HepG2 (cell line): ENCODE measurements around the gene CHPF. TPM values are rescaled to one million over a fixed set of nuclear protein-coding genes. Genes with fewer than 3 reads are reported as not detected.

ENCODE experiments used
- BCL3 ChIP-seq: sonication (generic); formaldehyde crosslinking; IDR thresholded peaks from 2 replicates; pipeline ENCODE4 v1.5.1; 2020; ENCODE audit warnings: mild to moderate bottlenecking, missing genetic modification reagents, moderate library complexity
- BRCA1 ChIP-seq: sonication (generic); formaldehyde crosslinking; IDR thresholded peaks from 2 replicates; pipeline ENCODE4 v1.4.0; 2020; ENCODE audit warnings: missing genetic modification reagents
- CC2D1A ChIP-seq: sonication (generic); formaldehyde crosslinking; IDR thresholded peaks from 2 replicates; pipeline ENCODE4 v1.8.1; 2023; ENCODE audit warnings: mild to moderate bottlenecking, missing genetic modification reagents
- IKZF4 ChIP-seq: sonication (generic); formaldehyde crosslinking; IDR thresholded peaks from 2 replicates; pipeline ENCODE4 v1.5.1; 2020; ENCODE audit warnings: borderline replicate concordance, mild to moderate bottlenecking, low read depth, missing genetic modification reagents; ENCODE audit errors: not compliant biosample characterization
- MED8 ChIP-seq: sonication (generic); formaldehyde crosslinking; IDR thresholded peaks from 2 replicates; pipeline ENCODE4 v1.8.1; 2023; ENCODE audit warnings: mild to moderate bottlenecking, missing genetic modification reagents; ENCODE audit not compliant: insufficient replicate concordance
- NFYC ChIP-seq: IDR thresholded peaks from 2 replicates; pipeline ENCODE4 v1.6.1; 2016; ENCODE audit warnings: missing genetic modification reagents, missing compliant biosample characterization
- RFX3 ChIP-seq: IDR thresholded peaks from 2 replicates; pipeline ENCODE4 v1.6.1; 2016; ENCODE audit warnings: missing biosample characterization, missing genetic modification reagents
- SIX4 ChIP-seq: sonication (generic); formaldehyde crosslinking; IDR thresholded peaks from 2 replicates; pipeline ENCODE4 v1.4.0; 2020; ENCODE audit warnings: missing genetic modification reagents
- TFDP2 ChIP-seq: sonication (generic); formaldehyde crosslinking; IDR thresholded peaks from 2 replicates; pipeline ENCODE4 v1.4.0; 2020; ENCODE audit warnings: missing genetic modification reagents
- ZMYM4 ChIP-seq: sonication (generic); formaldehyde crosslinking; IDR thresholded peaks from 2 replicates; pipeline ENCODE4 v1.8.1; 2023; ENCODE audit warnings: mild to moderate bottlenecking, missing genetic modification reagents
- ZNF331 ChIP-seq: sonication (generic); formaldehyde crosslinking; IDR thresholded peaks from 2 replicates; pipeline ENCODE4 v1.4.0; 2020; ENCODE audit warnings: missing genetic modification reagents
- ZNF407 ChIP-seq: sonication (generic); formaldehyde crosslinking; IDR thresholded peaks from one replicate; pipeline ENCODE4 v1.5.1; 2020; ENCODE audit warnings: mild to moderate bottlenecking, missing genetic modification reagents; ENCODE audit errors: not compliant biosample characterization
- ZNF558 ChIP-seq: sonication (generic); formaldehyde crosslinking; IDR thresholded peaks from 2 replicates; pipeline ENCODE4 v1.9.0; 2022; ENCODE audit warnings: mild to moderate bottlenecking, missing genetic modification reagents, borderline replicate concordance
- ZNF563 ChIP-seq: sonication (generic); formaldehyde crosslinking; IDR thresholded peaks from 2 replicates; pipeline ENCODE4 v1.8.0; 2022; ENCODE audit warnings: mild to moderate bottlenecking, moderate library complexity, missing genetic modification reagents
- ZNF704 ChIP-seq: sonication (generic); formaldehyde crosslinking; IDR thresholded peaks from 2 replicates; pipeline ENCODE4 v1.8.1; 2023; ENCODE audit warnings: mild to moderate bottlenecking, inconsistent platforms, moderate library complexity, missing genetic modification reagents, borderline replicate concordance
- ZNF841 ChIP-seq: sonication (generic); formaldehyde crosslinking; IDR thresholded peaks from 2 replicates; pipeline ENCODE4 v1.8.1; 2023; ENCODE audit warnings: missing genetic modification reagents, borderline replicate concordance
- ZNF879 ChIP-seq: sonication (generic); formaldehyde crosslinking; IDR thresholded peaks from 2 replicates; pipeline ENCODE4 v1.8.1; 2023; ENCODE audit warnings: missing genetic modification reagents
- polyA plus RNA-seq, 8 experiments: library from polyadenylated mRNA; depleted of rRNA in 3 of 8; stranded (reverse) in 7 of 8; unstranded in 1 of 8; fragments of >200 nt; fragmentation: Illumina TruSeq in 4 of 8; extraction: Trizol in 4 of 8; gene quantifications; 2 replicates each; pipeline versions ENCODE4 v1.2.1 to v1.2.3, GENCODE V29; 2011 to 2016; ENCODE audit warnings: low read depth in 4 of 8, missing spikeins in 1 of 8, mixed read lengths in 1 of 8; ENCODE audit not compliant: insufficient read depth in 1 of 8
- total RNA-seq, 5 experiments: library from RNA; depleted of rRNA; stranded (reverse); fragments of >200 nt; fragmentation: Illumina TruSeq; extraction: Trizol; gene quantifications; 2 replicates each; pipeline ENCODE4 v1.2.3, GENCODE V29; 2016; ENCODE audit warnings: low read depth in 1 of 5

The CHPF gene
- total and polyA plus RNA-seq, 2 of the 13 experiments (the other 11 are each of a cell fraction or from before 2014, with no cell fraction given), result 79.6 to 111 TPM

- TF ChIP-seq ZNF407 (CRISPR knock-in tag), result peak; percentile 50
- TF ChIP-seq ZNF704, result 0 out of 2 replicates have a peak, but pooled peaks have one; percentile 85
- TF ChIP-seq ZNF558 (CRISPR knock-in tag), result peak; percentile 73; the same call in 1 of the 2 replicates
- peak; percentile 84 for TF ChIP-seq SIX4 (CRISPR knock-in tag)
- TF ChIP-seq ZNF841 (CRISPR knock-in tag), result 0 out of 2 replicates have a peak, but pooled peaks have one; percentile 19
- peak; percentile 72 for TF ChIP-seq ZMYM4 (CRISPR knock-in tag)
- peak; percentile 56; the same call in 1 of the 2 replicates for TF ChIP-seq TFDP2 (CRISPR knock-in tag)
- TF ChIP-seq NFYC (CRISPR knock-in tag), result peak; percentile 81
- no peak for TF ChIP-seq MED8 (CRISPR knock-in tag)
- peak; percentile 88 for TF ChIP-seq BCL3
- no peak for TF ChIP-seq RFX3 (CRISPR knock-in tag)
- peak; percentile 96 for TF ChIP-seq IKZF4
- peak; percentile 83; the same call in 1 of the 2 replicates for TF ChIP-seq ZNF563 (CRISPR knock-in tag)
- no peak for TF ChIP-seq CC2D1A
- TF ChIP-seq BRCA1 (CRISPR knock-in tag), result peak; percentile 97
- TF ChIP-seq ZNF879 (CRISPR knock-in tag), result no peak; the same call in 1 of the 2 replicates
- peak; percentile 68 for TF ChIP-seq ZNF331 (CRISPR knock-in tag)
These were observed at the start of gene CHPF, which contains the start of gene TMEM198 (continued) for GRCh38 chr2:219543596-219544358.
